GM18861 (cell line): ENCODE measurements around the gene CRYBB1.

Source experiments
- ATAC-seq: cut with Tn5 transposase; IDR thresholded peaks from one replicate; pipeline ENCODE4 v1.9.1; 2021; ENCODE audit not compliant: unreplicated experiment

The CRYBB1 gene

GRCh38 chr22:26558248-26558895, 59.5 kb downstream of the CRYBB1 start:
- ATAC-seq = no peak

- no peak for ATAC-seq
Observed at GRCh38 chr22:26556904-26557303, 60.9 kb downstream of the CRYBB1 start.

DNA sequence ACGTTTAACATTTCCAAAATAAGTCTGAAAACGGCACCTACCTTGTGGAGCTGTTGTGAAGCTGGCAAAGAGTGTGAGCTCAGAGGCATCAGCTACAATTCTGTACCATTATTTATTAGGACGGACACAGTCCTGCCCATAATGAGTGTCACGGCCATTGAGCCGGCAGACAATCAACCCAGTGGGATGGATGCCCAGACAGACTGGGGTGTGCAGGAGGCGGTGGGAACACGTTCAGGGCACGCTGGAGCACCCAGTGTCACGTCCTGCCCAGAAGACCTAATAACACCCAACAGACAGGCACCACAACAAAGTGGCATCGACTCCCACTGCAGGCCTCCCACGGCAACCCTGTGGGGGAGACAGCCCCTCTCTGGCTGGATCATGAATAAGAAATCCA, 62.3 kb downstream of the CRYBB1 start:
- ATAC-seq = no peak

DNA sequence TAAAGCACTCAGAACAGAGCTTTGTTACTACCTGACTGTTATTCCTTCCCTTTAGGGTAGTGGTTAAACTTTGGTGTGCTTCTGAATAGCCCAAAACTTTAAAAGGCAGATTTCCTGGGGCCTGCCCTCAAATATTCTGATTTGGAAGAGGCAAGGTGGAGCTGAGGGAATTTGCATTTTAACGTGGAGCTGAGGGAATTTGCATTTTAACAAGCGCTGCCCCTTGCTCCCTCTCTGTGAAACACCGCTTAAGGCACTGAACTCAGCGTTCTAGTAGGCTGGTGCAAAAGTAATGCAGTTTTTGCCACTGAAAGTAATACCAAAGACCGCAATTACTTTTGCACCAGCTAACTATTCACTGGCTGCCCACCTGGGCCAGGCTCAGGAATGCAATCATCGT, 62.9 kb downstream of the CRYBB1 start:
- ATAC-seq = no peak

DNA sequence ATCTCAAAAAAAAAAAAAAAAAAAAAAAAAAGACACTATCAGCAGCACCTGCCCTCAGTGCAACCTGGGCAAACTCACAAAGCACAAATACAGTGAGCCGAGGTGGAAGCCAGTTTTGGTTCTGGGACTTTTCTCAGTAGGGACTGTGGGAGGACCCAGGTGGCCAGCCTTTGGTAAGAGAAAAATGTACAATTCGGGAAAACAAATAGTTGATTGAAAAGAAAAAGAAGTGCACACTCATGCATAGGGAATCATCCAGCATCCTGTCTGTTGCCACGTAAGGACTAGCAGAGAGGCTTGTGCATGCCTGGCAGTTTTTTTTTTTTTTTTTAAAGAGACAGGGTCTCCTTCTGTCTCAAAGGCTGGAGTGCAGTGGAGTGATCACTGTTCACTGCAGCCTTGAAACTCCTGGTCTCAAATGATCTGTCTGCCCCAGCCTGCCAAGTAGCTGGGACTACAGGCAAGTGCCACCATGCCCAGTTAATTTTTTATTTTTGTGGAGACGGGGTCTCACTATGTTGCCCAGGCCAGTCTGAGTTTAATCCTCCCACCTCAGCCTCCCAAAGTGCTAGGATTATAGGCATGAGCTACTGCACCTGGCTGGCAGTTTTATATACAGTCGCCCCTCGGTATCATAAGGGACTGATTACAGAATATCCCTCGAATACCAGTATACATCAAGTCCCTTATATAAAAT, 64.6 kb downstream of the CRYBB1 start:
- ATAC-seq = no peak

- ATAC-seq = no peak
Observed at GRCh38 chr22:26552466-26552865, 65.4 kb downstream of the CRYBB1 start.

GRCh38 chr22:26551568-26551967, 66.3 kb downstream of the CRYBB1 start:
- ATAC-seq = no peak

- ATAC-seq = no peak
Observed at GRCh38 chr22:26550498-26551033, 67.3 kb downstream of the CRYBB1 start.

DNA sequence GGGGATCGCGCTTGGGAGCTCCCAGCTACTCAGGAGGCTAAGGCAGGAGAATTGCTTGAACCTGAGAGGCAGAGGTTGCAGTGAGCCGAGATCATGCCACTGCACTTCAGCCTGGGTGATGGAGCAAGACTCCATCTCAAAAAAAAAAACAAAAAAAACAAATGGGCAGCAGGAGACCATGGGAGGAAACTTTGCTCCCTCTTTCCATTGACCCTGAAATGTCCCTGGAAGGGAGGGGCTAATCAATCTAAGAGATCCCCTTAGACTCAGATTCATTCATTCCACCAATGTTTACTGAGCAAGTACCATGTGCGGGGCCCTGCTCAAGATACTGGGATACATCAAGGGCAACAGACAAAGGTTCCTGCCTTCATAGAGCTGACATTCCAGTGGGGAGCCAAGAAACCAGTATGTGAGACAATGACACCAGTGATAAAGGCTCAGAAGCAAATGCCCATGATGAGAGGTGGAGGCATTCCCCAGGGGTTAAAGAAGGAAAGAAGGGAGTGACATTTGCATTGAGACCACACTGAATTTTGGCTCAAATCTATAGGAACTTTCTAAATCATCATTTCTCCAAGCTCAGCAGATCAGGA, 67.8 kb downstream of the CRYBB1 start:
- ATAC-seq = no peak
